ENCODE results near the gene PLXND1. TPM values are rescaled to one million over a fixed set of nuclear protein-coding genes. Genes with fewer than 3 reads are reported as not detected.
A peak's percentile ranks its signal among the peaks of the same experiment; 100 is the strongest.
"Not testable (repeated sequence)": the region's sequence is repeated elsewhere in the genome, so short reads cannot be mapped to it uniquely, and the experiment has no call there.

Gene PLXND1
- total RNA-seq, 2 donors from 2014 or later: 207 to 246 TPM

DNA sequence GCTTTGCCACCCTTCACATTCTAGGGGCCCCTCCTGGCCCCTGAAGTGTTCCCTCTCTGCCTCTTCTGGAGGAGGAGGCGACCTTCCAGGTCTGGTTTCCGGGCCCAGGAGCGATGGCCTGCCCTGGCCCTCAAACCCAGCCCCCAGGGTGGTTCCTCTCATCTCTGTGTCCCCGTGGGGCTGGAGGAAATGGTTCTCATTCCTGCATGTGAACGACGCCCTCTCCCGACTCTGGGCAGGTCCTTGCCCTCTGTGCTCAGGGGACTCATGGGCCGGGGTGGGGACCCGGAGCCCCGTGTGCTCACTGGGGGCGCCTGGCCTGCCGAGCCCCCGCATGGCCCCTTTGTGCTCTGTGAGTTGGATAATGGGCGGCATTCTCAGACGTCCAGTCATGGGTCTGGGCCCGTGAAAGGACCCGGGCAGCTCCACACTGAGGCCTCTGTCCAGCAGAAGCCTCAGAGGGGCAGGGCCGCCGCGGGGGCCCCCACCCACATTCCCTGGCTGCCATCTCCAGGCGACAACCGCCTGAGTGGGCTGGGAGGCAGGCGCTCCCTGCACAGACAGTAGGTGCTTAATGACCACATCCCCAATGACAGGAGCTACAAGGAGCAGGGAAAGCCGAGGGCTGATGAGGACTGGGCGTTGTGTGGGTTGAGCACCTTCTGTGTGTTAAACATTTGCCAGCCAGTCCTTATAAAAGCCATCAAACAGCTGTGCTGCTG is 5.5 kb upstream of the PLXND1 start:
- ATAC-seq (ENCODE audit: insufficient number of reproducible peaks, low FRiP score, low read depth) (peak; percentile 11), DNase-seq (ENCODE audit: low spot score) (no peak)
- Histone ChIP-seq H3K36me3 (no peaks in the 10 kb centered on the region), H3K9me3 (no peaks in the 10 kb centered on the region), H3K27me3 (replicated peaks; ENCODE audit: insufficient read depth) (no peaks in the 10 kb centered on the region), H3K4me3 (peak overlapping the region; percentile 25), H3K4me1 (ENCODE audit: control insufficient read depth in 1 of 2, low read depth in 2 of 2) (peaks cover 66 to 71% of the 10 kb centered on the region in 2 donors), H3K27ac (peak overlapping the region; percentile 67 to 70)
- TF ChIP-seq, protein P1, sequence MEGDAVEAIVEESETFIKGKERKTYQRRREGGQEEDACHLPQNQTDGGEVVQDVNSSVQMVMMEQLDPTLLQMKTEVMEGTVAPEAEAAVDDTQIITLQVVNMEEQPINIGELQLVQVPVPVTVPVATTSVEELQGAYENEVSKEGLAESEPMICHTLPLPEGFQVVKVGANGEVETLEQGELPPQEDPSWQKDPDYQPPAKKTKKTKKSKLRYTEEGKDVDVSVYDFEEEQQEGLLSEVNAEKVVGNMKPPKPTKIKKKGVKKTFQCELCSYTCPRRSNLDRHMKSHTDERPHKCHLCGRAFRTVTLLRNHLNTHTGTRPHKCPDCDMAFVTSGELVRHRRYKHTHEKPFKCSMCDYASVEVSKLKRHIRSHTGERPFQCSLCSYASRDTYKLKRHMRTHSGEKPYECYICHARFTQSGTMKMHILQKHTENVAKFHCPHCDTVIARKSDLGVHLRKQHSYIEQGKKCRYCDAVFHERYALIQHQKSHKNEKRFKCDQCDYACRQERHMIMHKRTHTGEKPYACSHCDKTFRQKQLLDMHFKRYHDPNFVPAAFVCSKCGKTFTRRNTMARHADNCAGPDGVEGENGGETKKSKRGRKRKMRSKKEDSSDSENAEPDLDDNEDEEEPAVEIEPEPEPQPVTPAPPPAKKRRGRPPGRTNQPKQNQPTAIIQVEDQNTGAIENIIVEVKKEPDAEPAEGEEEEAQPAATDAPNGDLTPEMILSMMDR (IDR thresholded peaks at IDR 0.05): no peak

GRCh38 chr3:129611446-129611800 is 4.9 kb upstream of the PLXND1 start:
- no peak for DNase-seq (ENCODE audit: low spot score)
- H3K4me1 ChIP-seq (ENCODE audit: control insufficient read depth in 1 of 2, low read depth in 2 of 2): peaks cover 63 to 69% of the 10 kb centered on the region in 2 donors
- H3K9me3 ChIP-seq: no peaks in the 10 kb centered on the region
- TF ChIP-seq, protein P1 (IDR thresholded peaks at IDR 0.05): no peak
- H3K4me3 ChIP-seq: peak overlapping the region; percentile 25
- ATAC-seq (ENCODE audit: insufficient number of reproducible peaks, low FRiP score, low read depth): no peak
- peak overlapping the region; percentile 67 to 70 for H3K27ac ChIP-seq
- no peaks in the 10 kb centered on the region for H3K27me3 ChIP-seq (replicated peaks; ENCODE audit: insufficient read depth)
- H3K36me3 ChIP-seq: no peaks in the 10 kb centered on the region

DNA sequence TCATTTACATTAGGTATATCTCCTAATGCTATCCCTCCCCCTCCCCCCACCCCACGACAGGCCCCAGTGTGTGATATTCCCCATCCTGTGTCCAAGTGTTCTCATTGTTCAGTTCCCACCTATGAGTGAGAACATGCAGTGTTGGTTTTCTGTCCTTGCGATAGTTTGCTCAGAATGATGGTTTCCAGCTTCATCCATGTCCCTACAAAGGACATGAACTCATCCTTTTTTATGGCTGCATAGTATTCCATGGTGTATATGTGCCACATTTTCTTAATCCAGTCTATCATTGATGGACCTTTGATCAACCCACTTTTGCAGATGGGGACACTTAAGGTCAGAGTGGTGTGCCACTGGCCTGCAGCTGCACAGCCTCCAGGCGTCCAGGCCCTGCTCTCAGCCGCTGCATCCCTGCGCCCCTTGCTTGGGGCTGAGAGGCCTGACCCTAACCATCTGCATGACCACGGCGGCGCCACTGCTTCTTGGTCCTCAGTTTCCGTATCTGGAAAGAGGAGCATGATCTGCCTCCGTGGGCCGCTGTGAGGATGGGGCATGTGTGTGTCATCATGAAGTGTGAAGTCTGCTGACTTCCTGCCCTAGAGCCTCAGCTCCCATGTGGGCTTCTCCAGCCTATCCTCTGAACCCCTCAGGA is 4.4 kb upstream of the PLXND1 start:
- peak overlapping the region; percentile 67 to 70 for H3K27ac ChIP-seq
- H3K4me1 ChIP-seq (ENCODE audit: control insufficient read depth in 1 of 2, low read depth in 2 of 2): peaks cover 58 to 64% of the 10 kb centered on the region in 2 donors
- H3K27me3 ChIP-seq (replicated peaks; ENCODE audit: insufficient read depth); ATAC-seq (ENCODE audit: insufficient number of reproducible peaks, low FRiP score, low read depth); H3K4me3 ChIP-seq; DNase-seq (ENCODE audit: low spot score); H3K9me3 ChIP-seq; H3K36me3 ChIP-seq: not testable (repeated sequence)

- no peak for ATAC-seq (ENCODE audit: insufficient number of reproducible peaks, low FRiP score, low read depth)
- H3K4me3 ChIP-seq: no peak overlapping the region
- no peaks in the 10 kb centered on the region for H3K36me3 ChIP-seq
- H3K27me3 ChIP-seq (replicated peaks; ENCODE audit: insufficient read depth): no peaks in the 10 kb centered on the region
- H3K4me1 ChIP-seq (ENCODE audit: control insufficient read depth in 1 of 2, low read depth in 2 of 2): peaks cover 53 to 59% of the 10 kb centered on the region in 2 donors
- no peaks in the 10 kb centered on the region for H3K9me3 ChIP-seq
- H3K27ac ChIP-seq: peak overlapping the region in 1 of 2 donors; percentile 94
- no peak for DNase-seq (ENCODE audit: low spot score)
- TF ChIP-seq, protein P1 (IDR thresholded peaks at IDR 0.05): no peak
These were observed 3.8 kb upstream of the PLXND1 start for GRCh38 chr3:129610276-129610675.

DNA sequence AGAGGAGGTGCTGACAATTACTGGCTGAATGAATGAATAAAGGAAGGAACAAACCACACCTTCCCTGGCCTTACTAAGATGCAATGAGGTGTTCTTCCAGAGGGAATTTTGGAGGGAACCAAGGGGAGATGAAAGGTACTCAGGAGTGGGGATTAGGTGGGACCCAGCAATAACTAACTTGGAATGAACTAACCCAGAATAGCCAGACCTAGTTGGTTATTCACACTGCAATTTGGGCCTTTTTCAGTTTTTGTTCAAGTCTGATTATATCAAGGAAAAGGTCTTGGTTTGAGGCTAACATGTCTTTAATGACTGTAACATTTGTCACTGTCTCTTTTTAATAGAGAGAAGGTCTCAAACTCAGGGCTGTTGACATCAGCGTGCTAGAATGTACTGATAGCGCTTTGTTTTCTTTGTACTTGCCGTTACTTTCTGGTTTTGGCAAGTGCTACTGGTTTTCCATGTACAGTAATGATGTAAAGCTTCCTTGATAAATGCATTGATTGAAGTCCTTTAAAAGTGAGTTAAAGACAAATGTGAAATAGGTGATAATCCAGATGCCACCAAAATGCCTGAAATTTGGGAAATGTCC is 3.2 kb upstream of the PLXND1 start:
- no peaks in the 10 kb centered on the region for H3K9me3 ChIP-seq
- H3K36me3 ChIP-seq: no peaks in the 10 kb centered on the region
- H3K4me1 ChIP-seq (ENCODE audit: control insufficient read depth in 1 of 2, low read depth in 2 of 2): peaks cover 48 to 57% of the 10 kb centered on the region in 2 donors
- TF ChIP-seq, protein P1 (IDR thresholded peaks at IDR 0.05): no peak
- DNase-seq (ENCODE audit: low spot score): no peak
- no peak for ATAC-seq (ENCODE audit: insufficient number of reproducible peaks, low FRiP score, low read depth)
- no peaks in the 10 kb centered on the region for H3K27me3 ChIP-seq (replicated peaks; ENCODE audit: insufficient read depth)
- peak overlapping the region; percentile 30 to 94 for H3K27ac ChIP-seq
- no peak overlapping the region for H3K4me3 ChIP-seq

Data from thoracic aorta (tissue), 2 donors.